GM06990 (cell line): ENCODE data around the gene POMP.

ENCODE experiments used
- DNase-seq: peaks from one replicate; pipeline ENCODE4 v3.0.0-alpha.2; 2011; ENCODE audit not compliant: insufficient read length; ENCODE audit errors: extremely low read depth
- H3K27me3 ChIP-seq: replicated peaks from 2 replicates; pipeline ENCODE4 v1.6.0; 2011; ENCODE audit warnings: low read length; ENCODE audit not compliant: control insufficient read depth, insufficient read depth
- H3K36me3 ChIP-seq: 2 replicates; pipeline ENCODE4 v1.5.1; 2011; ENCODE audit warnings: low read length; ENCODE audit not compliant: control insufficient read depth, insufficient read depth
- H3K4me3 ChIP-seq: replicated peaks from 2 replicates; pipeline ENCODE4 v1.5.1; 2011; ENCODE audit warnings: low read depth, mild to moderate bottlenecking, control low read depth, low read length
- TF ChIP-seq, protein P1 (sequence below): IDR thresholded peaks from 2 replicates; pipeline ENCODE4 v1.5.1; 2011; ENCODE audit warnings: low read length, control low read depth, mild to moderate bottlenecking, inconsistent platforms; ENCODE audit not compliant: insufficient read depth, poor library complexity, severe bottlenecking

Gene POMP, protein sequence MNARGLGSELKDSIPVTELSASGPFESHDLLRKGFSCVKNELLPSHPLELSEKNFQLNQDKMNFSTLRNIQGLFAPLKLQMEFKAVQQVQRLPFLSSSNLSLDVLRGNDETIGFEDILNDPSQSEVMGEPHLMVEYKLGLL

DNA sequence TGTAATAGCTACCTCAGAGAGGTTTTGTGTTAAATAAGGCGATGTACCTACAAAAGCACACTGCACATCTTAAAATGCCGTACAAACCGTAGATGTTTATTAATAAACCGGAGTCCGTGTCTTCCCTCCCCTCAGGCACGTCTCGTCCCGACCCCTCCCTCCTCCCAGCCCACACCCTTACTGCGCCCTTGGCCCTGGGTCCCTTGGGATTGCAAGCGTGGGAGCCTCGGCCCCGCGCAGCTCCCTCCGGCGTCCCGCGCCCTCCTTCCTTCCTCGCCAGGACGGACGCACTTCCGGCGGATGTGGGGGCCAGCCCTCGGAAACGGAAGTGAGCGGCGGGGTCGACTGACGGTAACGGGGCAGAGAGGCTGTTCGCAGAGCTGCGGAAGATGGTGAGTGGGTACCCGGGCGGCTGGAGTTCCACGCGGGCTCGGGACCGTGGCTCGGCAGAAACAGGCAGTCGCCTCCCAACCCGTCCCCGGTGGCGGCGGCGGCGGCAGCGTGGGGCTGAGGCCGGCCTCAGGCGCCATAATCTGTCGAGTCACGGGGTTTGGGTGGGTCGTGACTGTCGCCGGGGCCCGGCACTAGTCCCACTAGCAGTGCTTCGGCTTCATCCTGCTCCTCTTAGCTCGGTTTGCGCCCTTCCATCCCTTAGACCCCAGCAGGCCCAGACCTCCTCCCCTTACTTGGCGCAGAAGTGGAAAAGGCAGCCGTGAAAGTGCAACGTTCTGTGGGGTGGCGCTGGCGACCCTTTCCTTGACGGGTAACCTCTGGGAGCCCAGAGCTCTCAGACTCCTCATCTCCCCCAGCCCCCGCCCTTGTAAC, at the start of gene POMP:
POMP (plus strand) TSS at position 335 of the 825 bp plus-strand sequence; CDS start at position 390, 55 bp downstream.
- H3K27me3 ChIP-seq = no peaks in the 10 kb centered on the region
- H3K36me3 ChIP-seq = peaks cover 8% of the 10 kb centered on the region
- DNase-seq = peak; percentile 94
- peak within 1 kb of the TSS; percentile 98 for H3K4me3 ChIP-seq
- TF ChIP-seq, protein P1, sequence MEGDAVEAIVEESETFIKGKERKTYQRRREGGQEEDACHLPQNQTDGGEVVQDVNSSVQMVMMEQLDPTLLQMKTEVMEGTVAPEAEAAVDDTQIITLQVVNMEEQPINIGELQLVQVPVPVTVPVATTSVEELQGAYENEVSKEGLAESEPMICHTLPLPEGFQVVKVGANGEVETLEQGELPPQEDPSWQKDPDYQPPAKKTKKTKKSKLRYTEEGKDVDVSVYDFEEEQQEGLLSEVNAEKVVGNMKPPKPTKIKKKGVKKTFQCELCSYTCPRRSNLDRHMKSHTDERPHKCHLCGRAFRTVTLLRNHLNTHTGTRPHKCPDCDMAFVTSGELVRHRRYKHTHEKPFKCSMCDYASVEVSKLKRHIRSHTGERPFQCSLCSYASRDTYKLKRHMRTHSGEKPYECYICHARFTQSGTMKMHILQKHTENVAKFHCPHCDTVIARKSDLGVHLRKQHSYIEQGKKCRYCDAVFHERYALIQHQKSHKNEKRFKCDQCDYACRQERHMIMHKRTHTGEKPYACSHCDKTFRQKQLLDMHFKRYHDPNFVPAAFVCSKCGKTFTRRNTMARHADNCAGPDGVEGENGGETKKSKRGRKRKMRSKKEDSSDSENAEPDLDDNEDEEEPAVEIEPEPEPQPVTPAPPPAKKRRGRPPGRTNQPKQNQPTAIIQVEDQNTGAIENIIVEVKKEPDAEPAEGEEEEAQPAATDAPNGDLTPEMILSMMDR = no peak

DNA sequence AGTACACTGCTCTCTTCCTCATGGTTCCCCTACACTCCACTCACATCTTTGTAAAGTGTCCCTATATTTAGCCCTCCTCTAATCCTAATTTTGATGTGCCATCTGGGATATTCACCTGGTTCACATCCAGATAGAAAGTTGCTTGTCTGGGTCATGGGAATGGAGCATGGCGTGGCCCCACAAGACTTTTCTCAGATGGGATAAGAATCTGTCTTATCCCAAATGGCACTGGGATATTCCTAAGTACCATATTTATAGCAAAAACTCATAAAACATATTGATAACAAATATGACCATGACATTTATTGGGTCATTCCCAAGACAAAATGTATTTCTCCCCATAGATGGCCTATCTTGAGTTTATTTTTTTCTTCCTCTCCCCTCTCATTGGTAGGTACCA, 49.5 kb upstream of the POMP start:
- DNase-seq = no peak

DNA sequence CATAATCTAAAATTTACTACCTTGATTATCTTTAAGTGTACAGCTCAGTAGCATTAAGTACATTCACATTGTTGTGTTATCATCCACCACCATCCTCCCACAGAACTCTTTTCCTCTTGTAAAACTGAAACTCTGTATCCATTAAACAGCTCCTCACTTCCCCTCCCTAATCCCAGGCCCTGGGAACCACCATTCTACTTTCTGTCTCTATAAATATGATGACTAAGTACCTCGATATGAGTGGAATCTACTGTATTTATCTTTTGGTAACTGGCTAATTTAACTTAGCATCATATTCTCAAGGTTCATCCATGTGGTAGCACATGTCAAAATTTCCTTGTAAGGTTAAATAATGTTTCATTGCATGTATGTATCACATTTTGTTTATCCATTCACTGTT, 49.0 kb upstream of the POMP start:
- Histone ChIP-seq H3K4me3 (no peak overlapping the region), H3K27me3 (no peaks in the 10 kb centered on the region), H3K36me3 (no peaks in the 10 kb centered on the region)
- TF ChIP-seq, protein P1 = no peak
- DNase-seq = no peak

More for the DNA sequence above, 49.5 kb upstream of the POMP start:
- TF ChIP-seq, protein P1 = no peak
- H3K4me3 ChIP-seq = no peak overlapping the region
- H3K27me3 ChIP-seq = no peaks in the 10 kb centered on the region
- H3K36me3 ChIP-seq = no peaks in the 10 kb centered on the region

DNA sequence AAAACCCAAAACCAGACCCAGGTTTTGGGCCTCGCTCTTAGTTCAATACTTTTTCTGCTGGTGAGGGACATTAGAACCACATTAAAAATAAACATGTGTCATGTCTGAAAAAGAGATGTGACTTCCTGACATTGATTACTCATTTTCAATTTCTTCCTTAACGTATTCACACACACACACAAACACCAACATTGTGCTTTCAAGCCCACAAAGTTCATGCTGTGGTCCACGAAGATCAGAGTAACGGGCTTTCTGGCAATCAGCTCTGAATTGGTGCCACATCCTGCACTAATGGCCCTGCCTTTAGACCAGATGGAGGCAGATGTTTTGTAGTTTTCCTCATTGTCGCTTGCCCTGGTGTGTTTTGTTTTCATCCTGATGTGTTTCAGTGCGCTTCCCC, 47.9 kb upstream of the POMP start:
- TF ChIP-seq, protein P1 = no peak
- no peak for DNase-seq
- Histone ChIP-seq H3K4me3 (no peak overlapping the region), H3K27me3 (no peaks in the 10 kb centered on the region), H3K36me3 (no peaks in the 10 kb centered on the region)

DNA sequence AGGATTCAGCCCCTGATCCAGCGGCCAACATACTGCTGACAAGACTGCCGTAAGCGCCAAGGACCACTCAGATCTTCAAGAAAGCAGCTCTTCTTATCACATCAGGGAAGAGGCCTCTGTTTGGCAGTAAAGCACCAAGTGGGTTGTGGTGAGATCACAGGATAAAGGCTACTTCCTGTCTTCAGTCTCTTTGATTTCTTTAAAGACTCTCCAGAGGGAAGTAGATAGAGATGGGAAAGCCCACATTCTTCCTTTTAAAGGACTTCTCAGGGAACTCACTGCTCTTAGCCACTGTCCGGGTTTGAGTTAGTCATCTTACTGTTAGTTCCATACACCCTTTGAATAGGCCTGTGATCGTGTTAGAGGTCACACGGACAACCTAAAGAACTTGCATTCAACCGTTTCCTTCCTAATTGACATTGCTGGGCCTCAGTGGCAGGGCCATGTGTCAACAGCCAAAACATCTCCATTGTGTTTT, 47.2 kb upstream of the POMP start:
- H3K4me3 ChIP-seq = no peak overlapping the region
- no peaks in the 10 kb centered on the region for H3K27me3 ChIP-seq
- TF ChIP-seq, protein P1 = no peak
- DNase-seq = no peak
- no peaks in the 10 kb centered on the region for H3K36me3 ChIP-seq
